ENCODE data around the gene GRM8. TPM values are rescaled to one million over a fixed set of nuclear protein-coding genes. Genes with fewer than 3 reads are reported as not detected.

GRM8 gene
- total RNA-seq, 2 experiments from 2014 or later = not detected

GRCh38 chr7:126778101-126778500, 474.6 kb downstream of the GRM8 start:
- H2AFZ ChIP-seq (ENCODE audit: low read length) = no peak overlapping the region
- no peaks in the 10 kb centered on the region for H3K9me3 ChIP-seq (ENCODE audit: low read length)
- no TSS peak for BruUV-seq (replicated peaks)
- no peaks in the 10 kb centered on the region for H3K9me2 ChIP-seq (ENCODE audit: insufficient read depth, low read length)
- CTCF ChIA-PET (ENCODE audit: unreplicated experiment) = no interaction called here
- H3K4me3 ChIP-seq (ENCODE audit: low read depth, low read length, poor library complexity, severe bottlenecking) = no peak overlapping the region
- H3K27ac ChIP-seq (ENCODE audit: low read depth, low read length, poor library complexity, severe bottlenecking) = no peak overlapping the region
- H3K79me2 ChIP-seq (ENCODE audit: insufficient read depth, low read depth, low read length) = no peaks in the 10 kb centered on the region
- no peaks in the 10 kb centered on the region for H4K20me1 ChIP-seq (ENCODE audit: insufficient read depth, low read length)
- DNase-seq (ENCODE audit: low spot score) = no peak
- no peaks in the 10 kb centered on the region for H3K4me1 ChIP-seq (ENCODE audit: insufficient read depth, low read length, poor library complexity, severe bottlenecking)
- intact Hi-C loops (cut with micrococcal nuclease; ENCODE audit: unreplicated experiment) = no loop called here
- TF ChIP-seq CTCF (conservative IDR thresholded peaks at IDR 0.05; ENCODE audit: low read length) (no peak), EZH2phosphoT487 (IDR thresholded peaks at IDR 0.05; ENCODE audit: borderline replicate concordance, low read depth, low read length) (no peak)
- H3K36me3 ChIP-seq (ENCODE audit: insufficient read depth, low read length) = no peaks in the 10 kb centered on the region
- no peak overlapping the region for H3K4me2 ChIP-seq (ENCODE audit: low read length)
- POLR2A ChIA-PET = no interaction called here

- ChIA-PET CTCF (ENCODE audit: unreplicated experiment) (no interaction called here), POLR2A (no interaction called here)
- Histone ChIP-seq H3K27ac (ENCODE audit: low read depth, low read length, poor library complexity, severe bottlenecking) (no peak overlapping the region), H3K36me3 (ENCODE audit: insufficient read depth, low read length) (no peaks in the 10 kb centered on the region), H3K79me2 (ENCODE audit: insufficient read depth, low read depth, low read length) (no peaks in the 10 kb centered on the region), H3K4me3 (ENCODE audit: low read depth, low read length, poor library complexity, severe bottlenecking) (no peak overlapping the region), H2AFZ (ENCODE audit: low read length) (no peak overlapping the region), H3K4me2 (ENCODE audit: low read length) (no peak overlapping the region), H3K9me2 (ENCODE audit: insufficient read depth, low read length) (no peaks in the 10 kb centered on the region), H3K4me1 (ENCODE audit: insufficient read depth, low read length, poor library complexity, severe bottlenecking) (no peaks in the 10 kb centered on the region), H4K20me1 (ENCODE audit: insufficient read depth, low read length) (no peaks in the 10 kb centered on the region), H3K9me3 (ENCODE audit: low read length) (no peaks in the 10 kb centered on the region)
- TF ChIP-seq EZH2phosphoT487 (IDR thresholded peaks at IDR 0.05; ENCODE audit: borderline replicate concordance, low read depth, low read length) (no peak), CTCF (conservative IDR thresholded peaks at IDR 0.05; ENCODE audit: low read length) (no peak)
- no TSS peak for BruUV-seq (replicated peaks)
- no peak for DNase-seq (ENCODE audit: low spot score)
- intact Hi-C loops (cut with micrococcal nuclease; ENCODE audit: unreplicated experiment) = no loop called here
Measured at GRCh38 chr7:126776498-126776897, 476.2 kb downstream of the GRM8 start.

GRCh38 chr7:126774077-126774476, 478.7 kb downstream of the GRM8 start:
- CTCF ChIA-PET (ENCODE audit: unreplicated experiment) = no interaction called here

More at GRCh38 chr7:126774077-126774476, 478.7 kb downstream of the GRM8 start:
- Histone ChIP-seq H3K4me2 (ENCODE audit: low read length) (no peak overlapping the region), H3K79me2 (ENCODE audit: insufficient read depth, low read depth, low read length) (no peaks in the 10 kb centered on the region), H3K36me3 (ENCODE audit: insufficient read depth, low read length) (no peaks in the 10 kb centered on the region), H2AFZ (ENCODE audit: low read length) (no peak overlapping the region), H4K20me1 (ENCODE audit: insufficient read depth, low read length) (no peaks in the 10 kb centered on the region), H3K4me3 (ENCODE audit: low read depth, low read length, poor library complexity, severe bottlenecking) (no peak overlapping the region), H3K4me1 (ENCODE audit: insufficient read depth, low read length, poor library complexity, severe bottlenecking) (no peaks in the 10 kb centered on the region), H3K9me3 (ENCODE audit: low read length) (no peaks in the 10 kb centered on the region), H3K27ac (ENCODE audit: low read depth, low read length, poor library complexity, severe bottlenecking) (no peak overlapping the region), H3K9me2 (ENCODE audit: insufficient read depth, low read length) (no peaks in the 10 kb centered on the region)
- POLR2A ChIA-PET = interaction anchor here (1.2 kb wide), 1 partner anchor 23 kb away, joined by 3 read pairs; no protein-coding TSS in a partner anchor
- intact Hi-C loops (cut with micrococcal nuclease; ENCODE audit: unreplicated experiment) = no loop called here
- DNase-seq (ENCODE audit: low spot score) = no peak
- BruUV-seq (replicated peaks) = no TSS peak
- TF ChIP-seq CTCF (conservative IDR thresholded peaks at IDR 0.05; ENCODE audit: low read length) (no peak), EZH2phosphoT487 (IDR thresholded peaks at IDR 0.05; ENCODE audit: borderline replicate concordance, low read depth, low read length) (no peak)
